ENCODE results near the gene PKN1. TPM values are rescaled to one million over a fixed set of nuclear protein-coding genes. Genes with fewer than 3 reads are reported as not detected.

PKN1 gene
- total and polyA plus RNA-seq, 10 of the 15 experiments (the other 5 are each of a cell fraction or from before 2014, with no cell fraction given), result 1.0 to 189 (median 52.7) TPM

GRCh38 chr19:14459703-14460102 lies 26.6 kb downstream of the PKN1 start:
- no peaks in the 10 kb centered on the region for H3K27me3 ChIP-seq (replicated peaks in 1 of 2; ENCODE audit: control insufficient read depth in 2 of 2, insufficient read depth in 2 of 2, low read length in 1 of 2)
- no peaks in the 10 kb centered on the region for H4K20me1 ChIP-seq (ENCODE audit: control insufficient read depth, insufficient read depth)
- no peaks in the 10 kb centered on the region for H3K79me2 ChIP-seq (ENCODE audit: control insufficient read depth, insufficient read depth, low read length)
- FAIRE-seq (no peak), DNase-seq (ENCODE audit: low read depth, low spot score) (no peak), ATAC-seq (no peak)
- no peak overlapping the region for H3K4me2 ChIP-seq (ENCODE audit: control insufficient read depth, insufficient read depth)
- H3K4me3 ChIP-seq, result no peak overlapping the region
- in situ Hi-C loops (cut with MboI) (no loop called here), intact Hi-C loops (cut with micrococcal nuclease; ENCODE audit: unreplicated experiment) (no loop called here)
- POLR2A ChIA-PET, result interaction anchor here (0.5 kb wide), 1 partner anchor 328 kb away, joined by 6 read pairs; no protein-coding TSS in a partner anchor
- RAD21 ChIA-PET (ENCODE audit: unreplicated experiment), result no interaction called here
- no peak overlapping the region for H3K27ac ChIP-seq (ENCODE audit: control insufficient read depth, insufficient read depth)
- TSS peak; percentile 42 for BruUV-seq (replicated peaks)
- WGBS (ENCODE audit: insufficient coverage, insufficient replicate concordance, low lambda C conversion rate, missing lambda C conversion rate), result 85% methylated on average over 5 of the region's 5 CpGs
- no peak overlapping the region for H3K9ac ChIP-seq (ENCODE audit: control insufficient read depth, insufficient read depth, low read length)
- no peak overlapping the region for H2AFZ ChIP-seq (ENCODE audit: control insufficient read depth, low read depth, low read length)
- no peaks in the 10 kb centered on the region for H3K9me3 ChIP-seq (replicated peaks; ENCODE audit: control insufficient read depth, insufficient read depth, low read length)
- no peaks in the 10 kb centered on the region for H3K4me1 ChIP-seq (ENCODE audit: control insufficient read depth, insufficient read depth, low read length)
- TF ChIP-seq BCL3 (IDR thresholded peaks at IDR 0.05; ENCODE audit: borderline replicate concordance, insufficient read depth, low read depth, low read length, poor library complexity, severe bottlenecking), result peak; percentile 25
- no peak for TF ChIP-seq MEF2B (IDR thresholded peaks at IDR 0.05; ENCODE audit: partially characterized antibody, poor library complexity, severe bottlenecking)
- TF ChIP-seq, protein P1, sequence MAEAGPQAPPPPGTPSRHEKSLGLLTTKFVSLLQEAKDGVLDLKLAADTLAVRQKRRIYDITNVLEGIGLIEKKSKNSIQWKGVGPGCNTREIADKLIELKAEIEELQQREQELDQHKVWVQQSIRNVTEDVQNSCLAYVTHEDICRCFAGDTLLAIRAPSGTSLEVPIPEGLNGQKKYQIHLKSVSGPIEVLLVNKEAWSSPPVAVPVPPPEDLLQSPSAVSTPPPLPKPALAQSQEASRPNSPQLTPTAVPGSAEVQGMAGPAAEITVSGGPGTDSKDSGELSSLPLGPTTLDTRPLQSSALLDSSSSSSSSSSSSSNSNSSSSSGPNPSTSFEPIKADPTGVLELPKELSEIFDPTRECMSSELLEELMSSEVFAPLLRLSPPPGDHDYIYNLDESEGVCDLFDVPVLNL (IDR thresholded peaks at IDR 0.05; ENCODE audit: low read depth, low read length), result no peak
- no peak for TF ChIP-seq TCF3 (IDR thresholded peaks at IDR 0.05; ENCODE audit: borderline replicate concordance, insufficient read depth, low read depth, low read length)
- TF ChIP-seq, protein P2, sequence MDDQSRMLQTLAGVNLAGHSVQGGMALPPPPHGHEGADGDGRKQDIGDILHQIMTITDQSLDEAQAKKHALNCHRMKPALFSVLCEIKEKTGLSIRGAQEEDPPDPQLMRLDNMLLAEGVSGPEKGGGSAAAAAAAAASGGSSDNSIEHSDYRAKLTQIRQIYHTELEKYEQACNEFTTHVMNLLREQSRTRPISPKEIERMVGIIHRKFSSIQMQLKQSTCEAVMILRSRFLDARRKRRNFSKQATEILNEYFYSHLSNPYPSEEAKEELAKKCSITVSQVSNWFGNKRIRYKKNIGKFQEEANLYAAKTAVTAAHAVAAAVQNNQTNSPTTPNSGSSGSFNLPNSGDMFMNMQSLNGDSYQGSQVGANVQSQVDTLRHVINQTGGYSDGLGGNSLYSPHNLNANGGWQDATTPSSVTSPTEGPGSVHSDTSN (IDR thresholded peaks at IDR 0.05; ENCODE audit: insufficient replicate concordance, low read depth, low read length), result no peak
- TF ChIP-seq, protein P3, sequence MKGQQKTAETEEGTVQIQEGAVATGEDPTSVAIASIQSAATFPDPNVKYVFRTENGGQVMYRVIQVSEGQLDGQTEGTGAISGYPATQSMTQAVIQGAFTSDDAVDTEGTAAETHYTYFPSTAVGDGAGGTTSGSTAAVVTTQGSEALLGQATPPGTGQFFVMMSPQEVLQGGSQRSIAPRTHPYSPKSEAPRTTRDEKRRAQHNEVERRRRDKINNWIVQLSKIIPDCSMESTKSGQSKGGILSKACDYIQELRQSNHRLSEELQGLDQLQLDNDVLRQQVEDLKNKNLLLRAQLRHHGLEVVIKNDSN (IDR thresholded peaks at IDR 0.05; ENCODE audit: borderline replicate concordance, extremely low read length, insufficient read depth, low read depth, low read length), result no peak
- H3K36me3 ChIP-seq (ENCODE audit: control insufficient read depth in 2 of 2, insufficient read depth in 2 of 2, low read length in 1 of 2), result peaks cover 4 to 8% of the 10 kb centered on the region in 2 experiments; a peak in 3 of 4 replicates
- CTCF ChIA-PET, result interaction anchor here (1.2 kb wide), 1 partner anchor 259 kb away, joined by 4 read pairs; no protein-coding TSS in a partner anchor
- SMC1A ChIA-PET (ENCODE audit: uncharacterized antibody, unreplicated experiment), result interaction anchor here (0.6 kb wide), 1 partner anchor 19 kb away, joined by 3 read pairs; no protein-coding TSS in a partner anchor

Data from GM12878 (cell line).